Measurements from ENCODE around the gene HECTD4. TPM values are rescaled to one million over a fixed set of nuclear protein-coding genes. Genes with fewer than 3 reads are reported as not detected.

Gene HECTD4
- total RNA-seq, 1 donor from 2014 or later: 40.7 TPM

DNA sequence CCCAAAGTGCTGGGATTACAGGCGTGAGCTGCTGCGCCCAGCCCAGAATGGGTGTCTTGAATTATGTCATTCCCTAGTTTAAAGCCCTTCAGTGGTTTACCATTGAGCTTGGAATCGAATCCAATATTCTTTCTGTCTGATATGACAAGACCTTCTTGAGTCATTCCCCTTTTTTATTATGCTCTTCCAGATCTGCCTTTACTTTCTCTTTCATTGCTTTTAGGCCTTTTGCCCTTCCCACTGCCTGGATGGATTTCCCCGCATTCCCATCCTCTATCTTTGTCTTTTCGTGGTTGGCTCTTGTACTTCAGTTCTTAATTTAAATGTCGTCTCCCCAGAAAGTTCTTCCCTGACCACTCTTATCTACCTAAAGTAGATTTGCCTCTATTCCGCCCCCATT is 255.3 kb downstream of the HECTD4 start:
- peak overlapping the region; percentile 62 for H3K27ac Mint-ChIP-seq (ENCODE audit: unreplicated experiment)
- H3K9me3 Mint-ChIP-seq (ENCODE audit: low read depth): no peaks in the 10 kb centered on the region
- H3K27me3 Mint-ChIP-seq (ENCODE audit: low read depth): no peaks in the 10 kb centered on the region
- TF ChIP-seq, protein P1, sequence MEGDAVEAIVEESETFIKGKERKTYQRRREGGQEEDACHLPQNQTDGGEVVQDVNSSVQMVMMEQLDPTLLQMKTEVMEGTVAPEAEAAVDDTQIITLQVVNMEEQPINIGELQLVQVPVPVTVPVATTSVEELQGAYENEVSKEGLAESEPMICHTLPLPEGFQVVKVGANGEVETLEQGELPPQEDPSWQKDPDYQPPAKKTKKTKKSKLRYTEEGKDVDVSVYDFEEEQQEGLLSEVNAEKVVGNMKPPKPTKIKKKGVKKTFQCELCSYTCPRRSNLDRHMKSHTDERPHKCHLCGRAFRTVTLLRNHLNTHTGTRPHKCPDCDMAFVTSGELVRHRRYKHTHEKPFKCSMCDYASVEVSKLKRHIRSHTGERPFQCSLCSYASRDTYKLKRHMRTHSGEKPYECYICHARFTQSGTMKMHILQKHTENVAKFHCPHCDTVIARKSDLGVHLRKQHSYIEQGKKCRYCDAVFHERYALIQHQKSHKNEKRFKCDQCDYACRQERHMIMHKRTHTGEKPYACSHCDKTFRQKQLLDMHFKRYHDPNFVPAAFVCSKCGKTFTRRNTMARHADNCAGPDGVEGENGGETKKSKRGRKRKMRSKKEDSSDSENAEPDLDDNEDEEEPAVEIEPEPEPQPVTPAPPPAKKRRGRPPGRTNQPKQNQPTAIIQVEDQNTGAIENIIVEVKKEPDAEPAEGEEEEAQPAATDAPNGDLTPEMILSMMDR (IDR thresholded peaks at IDR 0.05): no peak
- H3K4me3 Mint-ChIP-seq (ENCODE audit: unreplicated experiment): peak overlapping the region; percentile 78
- peaks cover 50% of the 10 kb centered on the region for H3K4me1 Mint-ChIP-seq (ENCODE audit: low read depth)
- DNase-seq (ENCODE audit: low spot score): no peak
- H3K36me3 Mint-ChIP-seq (ENCODE audit: low read depth): no peaks in the 10 kb centered on the region

DNA sequence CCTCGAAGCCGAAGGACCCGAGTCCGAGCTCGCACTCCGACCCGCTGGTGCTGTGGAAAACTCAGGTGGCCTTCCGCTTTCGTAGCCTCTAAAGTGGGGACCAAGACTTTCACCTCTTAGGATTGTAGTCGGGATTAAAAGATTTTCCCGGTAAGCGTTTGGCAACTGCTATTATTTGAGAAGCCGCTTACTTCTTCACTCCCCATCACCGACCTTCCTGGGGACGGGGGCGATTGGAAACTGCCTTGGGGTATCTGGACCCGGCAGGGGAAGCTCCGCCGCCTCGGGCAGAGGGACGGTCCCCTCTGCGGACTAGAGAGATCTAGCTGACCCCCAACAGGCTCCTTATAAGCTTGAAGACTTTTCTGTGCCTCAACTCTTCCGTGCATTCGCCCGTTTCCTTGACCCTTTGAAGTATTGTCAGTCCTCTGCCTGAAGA is 256.2 kb downstream of the HECTD4 start:
- DNase-seq (ENCODE audit: low spot score): no peak
- no peaks in the 10 kb centered on the region for H3K27me3 Mint-ChIP-seq (ENCODE audit: low read depth)
- H3K27ac Mint-ChIP-seq (ENCODE audit: unreplicated experiment): peak overlapping the region; percentile 85
- no peaks in the 10 kb centered on the region for H3K36me3 Mint-ChIP-seq (ENCODE audit: low read depth)
- TF ChIP-seq, protein P1 (IDR thresholded peaks at IDR 0.05): no peak
- no peaks in the 10 kb centered on the region for H3K9me3 Mint-ChIP-seq (ENCODE audit: low read depth)
- H3K4me1 Mint-ChIP-seq (ENCODE audit: low read depth): peaks cover 51% of the 10 kb centered on the region
- H3K4me3 Mint-ChIP-seq (ENCODE audit: unreplicated experiment): peak overlapping the region; percentile 78

DNA sequence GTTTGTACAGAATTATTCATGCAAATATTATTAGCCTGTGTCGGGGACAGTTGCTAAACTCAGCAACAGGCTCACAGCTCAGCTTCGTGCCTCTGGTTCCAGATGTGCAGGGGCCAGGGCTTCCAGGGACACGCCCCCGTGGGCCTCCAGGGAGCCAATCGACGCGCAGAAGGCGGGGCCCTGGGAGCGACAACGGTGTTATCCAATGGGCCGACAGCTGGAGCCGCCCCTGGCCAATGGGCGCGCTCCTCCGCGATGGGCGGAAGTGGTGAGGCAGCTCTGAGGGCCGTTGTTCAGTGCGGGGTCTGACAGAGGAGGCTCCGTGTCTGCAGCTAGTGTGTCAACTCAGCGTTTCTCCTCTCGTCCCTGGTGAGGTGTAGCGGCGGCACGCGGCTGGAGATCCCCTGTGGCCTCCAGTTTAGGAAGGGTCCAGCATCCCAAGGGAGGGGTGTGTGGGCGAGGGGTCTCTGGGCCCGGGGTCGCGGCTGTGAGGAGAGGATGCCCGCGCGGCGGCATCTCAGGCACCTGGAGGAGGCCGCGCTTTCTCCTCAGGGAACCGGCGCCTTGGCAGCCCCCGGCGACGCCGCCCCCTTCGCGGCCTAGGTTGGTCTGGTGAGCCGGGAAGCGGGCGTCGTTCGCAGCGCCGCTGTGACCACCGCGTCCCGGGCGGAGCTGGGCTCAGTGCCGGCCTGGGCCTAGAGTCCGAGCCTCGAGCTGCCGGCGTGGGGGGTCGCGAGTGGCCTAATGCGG is 256.8 kb downstream of the HECTD4 start, which contains the start of gene TRAFD1:
Gene TRAFD1, plus strand, starts transcription at position 311 of the 750 bp plus-strand sequence. CDS start 4,963 bp downstream, outside the sequence.
- Mint-ChIP-seq H3K27me3 (ENCODE audit: low read depth) (no peaks in the 10 kb centered on the region), H3K36me3 (ENCODE audit: low read depth) (no peaks in the 10 kb centered on the region), H3K9me3 (ENCODE audit: low read depth) (no peaks in the 10 kb centered on the region), H3K4me1 (ENCODE audit: low read depth) (peaks cover 49% of the 10 kb centered on the region), H3K4me3 (ENCODE audit: unreplicated experiment) (peak within 1 kb of the TSS; percentile 78), H3K27ac (ENCODE audit: unreplicated experiment) (peak within 1 kb of the TSS; percentile 93)
- TF ChIP-seq, protein P1 (IDR thresholded peaks at IDR 0.05): peak; percentile 10
- peak; percentile 99 for DNase-seq (ENCODE audit: low spot score)

DNA sequence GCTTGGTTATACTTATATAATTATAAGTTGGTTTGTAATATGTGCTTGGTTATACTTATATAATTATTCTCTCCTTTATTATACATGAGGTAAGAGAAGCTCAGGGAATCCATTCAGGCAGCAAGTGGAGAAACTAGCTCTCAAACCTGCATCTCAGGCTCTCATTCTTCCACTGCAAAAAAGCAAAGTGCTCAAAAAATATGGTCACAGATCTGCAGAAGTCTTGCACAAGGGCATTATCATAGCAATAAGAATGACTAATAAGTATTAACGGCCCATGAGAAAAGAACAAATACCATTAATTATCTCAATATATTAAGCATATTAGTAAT is 257.3 kb downstream of the HECTD4 start:
- H3K27ac Mint-ChIP-seq (ENCODE audit: unreplicated experiment): peak overlapping the region; percentile 93
- no peaks in the 10 kb centered on the region for H3K36me3 Mint-ChIP-seq (ENCODE audit: low read depth)
- no peaks in the 10 kb centered on the region for H3K27me3 Mint-ChIP-seq (ENCODE audit: low read depth)
- peaks cover 45% of the 10 kb centered on the region for H3K4me1 Mint-ChIP-seq (ENCODE audit: low read depth)
- H3K9me3 Mint-ChIP-seq (ENCODE audit: low read depth): no peaks in the 10 kb centered on the region
- peak overlapping the region; percentile 78 for H3K4me3 Mint-ChIP-seq (ENCODE audit: unreplicated experiment)
- no peak for DNase-seq (ENCODE audit: low spot score)
- TF ChIP-seq, protein P1 (IDR thresholded peaks at IDR 0.05): no peak

DNA sequence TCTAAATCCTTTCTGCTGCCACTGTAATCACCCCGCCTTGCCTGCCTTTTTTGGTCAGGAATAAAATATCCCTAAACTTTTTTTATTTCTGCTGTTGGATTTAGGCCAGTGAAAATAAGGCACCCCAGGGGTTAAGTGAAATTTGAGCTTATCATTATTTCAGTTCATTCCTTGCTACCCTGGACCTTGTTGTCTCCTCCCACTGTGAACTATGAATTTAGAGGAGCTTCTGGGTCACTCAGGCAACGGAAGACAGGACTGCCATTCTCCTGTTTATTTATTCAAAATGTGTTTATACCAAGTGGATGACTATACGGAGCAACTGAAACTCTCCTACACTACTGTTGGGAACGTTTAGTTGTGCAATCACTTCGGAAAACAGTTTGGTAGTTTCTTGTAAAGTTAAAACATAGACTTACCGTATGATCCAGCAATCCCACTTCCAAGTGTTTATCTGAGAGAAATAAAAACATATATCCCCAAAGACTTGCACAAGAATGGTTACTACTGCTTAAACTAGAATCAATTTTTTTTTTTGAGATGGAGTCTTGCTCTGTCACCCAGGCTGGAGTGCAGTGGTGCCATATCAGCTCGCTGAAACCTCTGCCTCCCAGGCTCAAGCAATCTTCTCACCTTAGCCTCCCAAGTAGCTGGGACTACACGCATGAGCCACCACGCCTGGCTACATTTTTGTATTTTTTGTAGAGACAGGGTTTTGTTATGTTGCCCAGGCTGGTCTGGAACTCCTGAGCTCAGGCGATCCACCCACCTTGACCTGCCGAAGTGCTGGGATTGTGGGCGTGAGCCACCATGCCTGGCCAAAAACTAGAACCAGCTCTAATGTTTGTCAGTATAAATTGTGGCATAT is 259.2 kb downstream of the HECTD4 start:
- peaks cover 35% of the 10 kb centered on the region for H3K4me1 Mint-ChIP-seq (ENCODE audit: low read depth)
- peak overlapping the region; percentile 41 for H3K27ac Mint-ChIP-seq (ENCODE audit: unreplicated experiment)
- TF ChIP-seq, protein P1 (IDR thresholded peaks at IDR 0.05): no peak
- no peaks in the 10 kb centered on the region for H3K27me3 Mint-ChIP-seq (ENCODE audit: low read depth)
- no peak for DNase-seq (ENCODE audit: low spot score)
- H3K4me3 Mint-ChIP-seq (ENCODE audit: unreplicated experiment): peak overlapping the region; percentile 12
- no peaks in the 10 kb centered on the region for H3K36me3 Mint-ChIP-seq (ENCODE audit: low read depth)
- no peaks in the 10 kb centered on the region for H3K9me3 Mint-ChIP-seq (ENCODE audit: low read depth)
